SJSA1 (cell line): Measurements from ENCODE around the gene NCOA1. TPM values are rescaled to one million over a fixed set of nuclear protein-coding genes. Genes with fewer than 3 reads are reported as not detected.

Experiments used
- DNase-seq, 2 experiments: peaks; one replicate each; pipeline ENCODE4 v3.0.0-alpha.2; 2015 to 2020; ENCODE audit warnings: low spot score in 2 of 2, low read depth in 1 of 2
- H3K27ac ChIP-seq: fragments of 250-450 bp; sonication (Bioruptor Pico); 2 replicates; pipeline ENCODE4 v1.5.1; 2020; ENCODE audit warnings: mild to moderate bottlenecking, moderate library complexity
- H3K27me3 ChIP-seq: fragments of 250-450 bp; sonication (Bioruptor Pico); replicated peaks from 2 replicates; pipeline ENCODE4 v1.5.1; 2020; ENCODE audit warnings: mild to moderate bottlenecking, moderate library complexity
- H3K36me3 ChIP-seq: fragments of 250-450 bp; sonication (Bioruptor Pico); 2 replicates; pipeline ENCODE4 v1.5.1; 2020; ENCODE audit warnings: mild to moderate bottlenecking
- H3K4me1 ChIP-seq: fragments of 250-450 bp; sonication (Bioruptor Pico); replicated peaks from 2 replicates; pipeline ENCODE4 v1.6.1; 2021; ENCODE audit warnings: mild to moderate bottlenecking
- H3K4me3 ChIP-seq: fragments of 250-450 bp; sonication (Bioruptor Pico); 2 replicates; pipeline ENCODE4 v1.5.1; 2020; ENCODE audit warnings: mild to moderate bottlenecking
- H3K9me3 ChIP-seq: fragments of 250-450 bp; sonication (Bioruptor Pico); replicated peaks from 2 replicates; pipeline ENCODE4 v1.5.1; 2020; ENCODE audit warnings: mild to moderate bottlenecking
- total RNA-seq: library from RNA; depleted of rRNA; stranded (reverse); fragments of >200 nt; shearing (Covaris generic); gene quantifications from 2 replicates; pipeline ENCODE4 v1.2.3, GENCODE V29; 2014

The NCOA1 gene
- total RNA-seq, 1 experiment from 2014 or later = 14.5 TPM

GRCh38 chr2:24768601-24769000 lies 277.5 kb downstream of the NCOA1 start:
- no peaks in the 10 kb centered on the region for H3K9me3 ChIP-seq
- H3K4me1 ChIP-seq = no peaks in the 10 kb centered on the region
- no peaks in the 10 kb centered on the region for H3K27me3 ChIP-seq
- DNase-seq = no peak
- H3K4me3 ChIP-seq = no peak overlapping the region
- H3K27ac ChIP-seq = no peak overlapping the region
- peaks cover 3% of the 10 kb centered on the region; the same call in 1 of the 2 replicates for H3K36me3 ChIP-seq

- DNase-seq = no peak
- Histone ChIP-seq H3K4me3 (no peak overlapping the region), H3K9me3 (no peaks in the 10 kb centered on the region), H3K36me3 (peaks cover 3% of the 10 kb centered on the region; the same call in 1 of the 2 replicates), H3K27me3 (no peaks in the 10 kb centered on the region), H3K27ac (no peak overlapping the region), H3K4me1 (no peaks in the 10 kb centered on the region)
Measured at GRCh38 chr2:24771061-24771460, 280.0 kb downstream of the NCOA1 start.

- H3K9me3 ChIP-seq = no peaks in the 10 kb centered on the region
- H3K36me3 ChIP-seq = peaks cover 3% of the 10 kb centered on the region; the same call in 1 of the 2 replicates
- no peak overlapping the region for H3K4me3 ChIP-seq
- no peak for DNase-seq
- H3K27ac ChIP-seq = no peak overlapping the region
- H3K4me1 ChIP-seq = no peaks in the 10 kb centered on the region
- no peaks in the 10 kb centered on the region for H3K27me3 ChIP-seq
Measured at GRCh38 chr2:24771764-24772586, 280.9 kb downstream of the NCOA1 start.

- Histone ChIP-seq H3K9me3 (no peaks in the 10 kb centered on the region), H3K27me3 (no peaks in the 10 kb centered on the region), H3K27ac (no peak overlapping the region), H3K36me3 (0 out of 2 replicates have a peak, but pooled peaks cover 3% of the 10 kb centered on the region), H3K4me3 (no peak overlapping the region), H3K4me1 (no peaks in the 10 kb centered on the region)
- no peak for DNase-seq
Measured at GRCh38 chr2:24774373-24774772, 283.3 kb downstream of the NCOA1 start.

- DNase-seq = no peak
- Histone ChIP-seq H3K27me3 (no peaks in the 10 kb centered on the region), H3K4me1 (no peaks in the 10 kb centered on the region), H3K27ac (no peak overlapping the region), H3K4me3 (no peak overlapping the region), H3K36me3 (no peaks in the 10 kb centered on the region), H3K9me3 (no peaks in the 10 kb centered on the region)
Measured at GRCh38 chr2:24779116-24779515, 288.1 kb downstream of the NCOA1 start.

GRCh38 chr2:24783641-24784040 lies 292.6 kb downstream of the NCOA1 start:
- Histone ChIP-seq H3K9me3 (no peaks in the 10 kb centered on the region), H3K36me3 (no peaks in the 10 kb centered on the region), H3K4me3 (no peak overlapping the region), H3K27ac (no peak overlapping the region), H3K4me1 (no peaks in the 10 kb centered on the region), H3K27me3 (no peaks in the 10 kb centered on the region)
- no peak for DNase-seq

- H3K4me1 ChIP-seq = no peaks in the 10 kb centered on the region
- no peak overlapping the region for H3K27ac ChIP-seq
- H3K9me3 ChIP-seq = no peaks in the 10 kb centered on the region
- no peak for DNase-seq
- no peaks in the 10 kb centered on the region for H3K27me3 ChIP-seq
- H3K36me3 ChIP-seq = no peaks in the 10 kb centered on the region
- no peak overlapping the region for H3K4me3 ChIP-seq
Measured at GRCh38 chr2:24785671-24786321, 294.7 kb downstream of the NCOA1 start.

- Histone ChIP-seq H3K9me3 (no peaks in the 10 kb centered on the region), H3K36me3 (no peaks in the 10 kb centered on the region), H3K4me3 (no peak overlapping the region), H3K27me3 (no peaks in the 10 kb centered on the region), H3K27ac (no peak overlapping the region), H3K4me1 (peaks cover 4% of the 10 kb centered on the region)
- DNase-seq = no peak
Measured at GRCh38 chr2:24787532-24787931, 296.5 kb downstream of the NCOA1 start.

GRCh38 chr2:24788816-24789215 lies 297.8 kb downstream of the NCOA1 start:
- H3K9me3 ChIP-seq = no peaks in the 10 kb centered on the region
- no peak for DNase-seq
- H3K36me3 ChIP-seq = peaks cover 8% of the 10 kb centered on the region
- H3K27ac ChIP-seq = no peak overlapping the region
- H3K4me1 ChIP-seq = peaks cover 5% of the 10 kb centered on the region
- no peaks in the 10 kb centered on the region for H3K27me3 ChIP-seq
- H3K4me3 ChIP-seq = no peak overlapping the region

GRCh38 chr2:24791452-24791851 lies 300.4 kb downstream of the NCOA1 start:
- peaks cover 15% of the 10 kb centered on the region for H3K4me1 ChIP-seq
- no peak overlapping the region for H3K4me3 ChIP-seq
- DNase-seq = no peak
- no peak overlapping the region for H3K27ac ChIP-seq
- H3K9me3 ChIP-seq = no peaks in the 10 kb centered on the region
- H3K36me3 ChIP-seq = peaks cover 31% of the 10 kb centered on the region
- H3K27me3 ChIP-seq = no peaks in the 10 kb centered on the region

GRCh38 chr2:24792542-24792873 lies 301.5 kb downstream of the NCOA1 start:
- Histone ChIP-seq H3K36me3 (peaks cover 42% of the 10 kb centered on the region), H3K27ac (peak overlapping the region; percentile 98), H3K27me3 (no peaks in the 10 kb centered on the region), H3K9me3 (no peaks in the 10 kb centered on the region), H3K4me1 (peaks cover 15% of the 10 kb centered on the region), H3K4me3 (peak overlapping the region; percentile 88)
- no peak for DNase-seq

GRCh38 chr2:24792874-24793760 lies 302.1 kb downstream of the NCOA1 start, which contains the start of the genes CENPO and PTRHD1:
CENPO (plus strand) TSS chr2:24793425; CDS start chr2:24793920, 495 bp downstream.
PTRHD1 (minus strand) TSS chr2:24793391; CDS start chr2:24793377, 14 bp downstream.
- Histone ChIP-seq H3K4me3 (peak within 1 kb of the TSS; percentile 88), H3K4me1 (peaks cover 15% of the 10 kb centered on the region), H3K36me3 (peaks cover 48% of the 10 kb centered on the region), H3K9me3 (no peaks in the 10 kb centered on the region), H3K27me3 (no peaks in the 10 kb centered on the region), H3K27ac (peak within 1 kb of the TSS; percentile 98)
- peak; percentile 97 to 99 for DNase-seq

GRCh38 chr2:24793761-24794435 lies 302.8 kb downstream of the NCOA1 start:
- Histone ChIP-seq H3K4me3 (peak overlapping the region; percentile 88), H3K4me1 (peaks cover 15% of the 10 kb centered on the region), H3K27ac (peak overlapping the region; percentile 98), H3K9me3 (no peaks in the 10 kb centered on the region), H3K27me3 (no peaks in the 10 kb centered on the region), H3K36me3 (peaks cover 55% of the 10 kb centered on the region)
- no peak for DNase-seq
